HG02623 (cell line): ENCODE data around the gene GPC4.
"Not testable (repeated sequence)": the region's sequence is repeated elsewhere in the genome, so short reads cannot be mapped to it uniquely, and the experiment has no call there.

Source experiments
- ATAC-seq: cut with Tn5 transposase; IDR thresholded peaks from one replicate; pipeline ENCODE4 v1.9.1; 2021; ENCODE audit warnings: moderate library complexity; ENCODE audit not compliant: unreplicated experiment

Gene GPC4

GRCh38 chrX:133370696-133371275, 44.5 kb downstream of the GPC4 start:
- no peak for ATAC-seq

DNA sequence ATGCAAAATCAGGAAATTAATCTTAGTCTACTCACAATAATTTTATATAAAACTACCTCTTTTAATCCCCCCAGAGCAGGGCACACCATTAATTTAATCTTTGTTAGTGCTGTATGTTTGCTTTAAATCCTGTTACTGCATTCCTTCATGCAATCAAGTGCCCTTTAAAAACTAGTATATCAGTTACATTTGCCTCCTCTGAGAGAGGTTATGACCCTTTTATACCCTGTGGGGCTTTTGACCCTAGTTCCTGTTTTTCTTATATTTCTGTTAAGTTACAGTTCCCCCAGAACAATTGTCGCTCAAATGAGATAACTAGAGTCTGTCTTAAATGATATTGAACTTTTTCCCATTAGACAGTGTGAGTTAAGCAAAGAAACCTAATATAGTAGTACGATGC, 46.2 kb downstream of the GPC4 start:
- no peak for ATAC-seq

DNA sequence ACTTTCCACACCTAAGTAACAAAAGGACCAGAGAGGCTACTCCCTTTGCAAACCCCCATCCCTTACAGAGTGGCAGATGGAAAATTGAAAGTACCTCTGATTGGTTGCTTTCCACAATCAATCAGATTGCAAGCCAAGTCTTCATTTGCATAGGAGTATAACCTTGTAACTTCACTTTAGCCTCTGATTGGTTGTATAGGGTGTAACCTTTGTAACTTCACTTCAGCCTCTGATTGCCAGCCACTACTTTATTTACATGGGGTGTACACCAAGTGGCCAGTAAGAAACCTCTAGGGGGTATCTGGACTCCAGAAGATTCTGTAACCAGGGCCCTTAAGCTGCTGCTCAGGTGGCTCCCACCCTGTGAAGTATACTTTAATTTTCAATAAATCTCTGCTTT, 48.6 kb downstream of the GPC4 start:
- no peak for ATAC-seq

DNA sequence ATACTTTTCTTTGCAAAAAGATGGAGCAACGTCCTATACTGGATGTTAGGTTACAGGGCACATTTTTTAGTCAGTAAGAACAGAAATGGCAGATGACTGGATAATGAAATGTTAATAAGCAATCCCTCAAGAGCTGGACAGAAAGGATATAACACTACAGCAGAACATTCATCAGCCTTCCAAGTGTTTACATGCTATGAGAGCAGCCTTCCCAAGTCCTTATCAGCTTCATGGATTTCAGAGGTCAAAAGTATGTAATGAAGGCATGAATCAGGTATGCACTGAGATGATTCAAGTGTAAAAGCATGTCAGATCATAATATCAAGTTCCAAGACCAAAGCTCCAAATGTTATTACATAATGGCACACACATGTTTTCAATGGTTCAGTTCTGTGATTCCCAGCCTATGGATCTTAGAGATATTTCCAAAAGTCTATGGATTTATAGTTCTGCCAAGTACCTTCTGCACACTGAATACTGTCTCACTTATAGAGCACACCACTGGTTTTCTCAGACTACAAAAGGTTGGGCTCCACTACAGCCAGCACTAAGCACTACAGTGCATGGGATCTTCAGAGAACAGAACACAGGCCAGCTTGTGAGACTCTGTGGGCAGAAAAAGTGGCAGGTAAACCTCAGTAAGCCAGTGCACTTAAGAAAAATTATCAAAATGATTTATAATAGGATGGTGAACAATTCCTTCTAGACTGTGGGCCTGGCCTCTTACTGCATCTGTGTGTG, 49.2 kb downstream of the GPC4 start:
- no peak for ATAC-seq

- no peak for ATAC-seq
Observed at GRCh38 chrX:133364865-133365264, 50.4 kb downstream of the GPC4 start.

- ATAC-seq = no peak
Observed at GRCh38 chrX:133364196-133364595, 51.1 kb downstream of the GPC4 start.

GRCh38 chrX:133362538-133362937, 52.8 kb downstream of the GPC4 start:
- no peak for ATAC-seq

GRCh38 chrX:133359466-133359865, 55.8 kb downstream of the GPC4 start:
- ATAC-seq = no peak

DNA sequence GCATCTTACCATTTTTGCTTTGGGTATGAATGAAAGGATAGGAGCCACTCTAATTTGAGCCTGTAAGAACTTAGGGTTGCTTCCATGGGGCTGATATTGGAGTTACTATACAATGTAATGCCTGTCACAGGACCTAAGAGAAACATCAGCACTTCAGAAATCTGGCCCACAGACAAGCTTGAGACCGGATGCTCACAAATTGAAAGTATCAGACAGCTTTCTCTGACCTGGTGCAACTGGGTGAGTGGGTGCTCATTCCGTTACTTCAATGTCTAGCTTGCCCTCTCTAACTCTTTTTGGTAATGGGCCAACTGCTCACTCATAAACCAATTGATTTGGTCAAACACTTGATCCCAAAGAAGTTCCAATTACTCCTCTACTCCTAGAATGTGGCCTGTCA, 62.1 kb downstream of the GPC4 start:
- no peak for ATAC-seq

DNA sequence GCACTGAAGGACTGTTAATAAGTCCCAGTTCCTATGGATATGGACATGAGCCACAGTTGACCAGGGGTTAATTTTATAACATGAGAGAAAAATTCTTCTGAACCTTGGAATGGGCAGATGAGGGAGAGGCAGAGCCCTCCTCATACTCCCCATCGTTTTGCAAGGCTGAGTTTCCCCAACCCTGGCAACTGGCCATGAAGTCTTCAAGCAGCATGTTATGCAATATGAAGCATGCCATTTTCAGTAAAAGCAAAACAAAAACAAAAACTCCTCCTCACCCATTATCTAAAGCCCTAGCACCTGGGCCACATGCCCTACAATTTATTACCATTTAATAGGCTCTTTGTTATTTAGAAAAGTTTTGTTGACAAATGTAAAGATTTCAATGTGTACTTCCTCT, 64.5 kb downstream of the GPC4 start:
- ATAC-seq = no peak

DNA sequence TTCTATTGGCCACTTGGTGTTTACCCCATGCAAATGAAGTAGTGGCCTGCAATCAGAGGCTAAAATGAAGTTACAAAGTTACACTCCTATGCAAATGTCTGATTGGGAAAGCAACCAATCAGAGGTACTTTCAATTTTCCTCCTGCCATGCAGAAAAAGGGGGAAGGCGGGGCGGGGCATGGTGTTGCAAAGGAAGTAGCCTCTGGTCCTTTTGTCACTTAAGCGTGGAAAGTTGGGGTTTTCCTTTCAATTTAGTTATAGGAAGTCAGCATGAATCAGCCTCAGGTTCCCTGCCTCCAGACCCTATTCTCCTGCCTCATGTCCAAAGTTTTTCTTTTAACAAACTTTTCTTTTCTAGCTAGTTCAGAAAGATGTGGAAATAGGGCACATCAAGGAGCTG, 69.3 kb downstream of the GPC4 start:
- ATAC-seq = no peak

- ATAC-seq = no peak
Observed at GRCh38 chrX:133339566-133339965, 75.7 kb downstream of the GPC4 start.

- no peak for ATAC-seq
Observed at GRCh38 chrX:133337250-133337649, 78.0 kb downstream of the GPC4 start.

- no peak for ATAC-seq
Observed at GRCh38 chrX:133335027-133335426, 80.3 kb downstream of the GPC4 start.

DNA sequence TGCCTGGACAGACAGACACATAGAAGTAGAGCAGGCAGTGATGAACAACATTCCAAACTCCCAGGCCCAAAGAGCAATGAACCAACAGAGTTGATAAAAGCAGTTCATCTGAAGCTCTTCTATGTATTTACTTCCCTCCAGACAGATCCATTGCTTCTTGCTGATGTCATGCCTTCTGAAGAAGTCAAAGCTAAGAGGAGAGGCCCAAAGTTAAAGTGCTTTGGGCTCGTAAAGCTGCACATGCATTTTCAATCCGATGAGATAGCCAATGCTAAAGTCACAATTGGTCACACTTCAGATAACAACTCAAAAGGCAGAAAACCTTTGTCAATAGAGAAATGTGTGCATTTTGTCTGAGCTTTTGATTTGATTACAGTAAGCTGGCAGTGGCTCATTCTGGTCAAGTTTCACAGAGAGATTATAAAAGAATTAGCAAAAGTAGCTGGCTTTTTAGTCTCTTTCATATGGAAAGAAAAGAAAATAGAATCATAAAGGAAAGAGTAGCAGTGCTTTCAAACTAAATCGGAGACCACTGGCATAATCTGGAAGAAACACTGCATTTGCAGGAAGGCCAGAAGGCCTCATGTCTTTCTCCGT, 82.0 kb downstream of the GPC4 start:
- ATAC-seq = no peak

DNA sequence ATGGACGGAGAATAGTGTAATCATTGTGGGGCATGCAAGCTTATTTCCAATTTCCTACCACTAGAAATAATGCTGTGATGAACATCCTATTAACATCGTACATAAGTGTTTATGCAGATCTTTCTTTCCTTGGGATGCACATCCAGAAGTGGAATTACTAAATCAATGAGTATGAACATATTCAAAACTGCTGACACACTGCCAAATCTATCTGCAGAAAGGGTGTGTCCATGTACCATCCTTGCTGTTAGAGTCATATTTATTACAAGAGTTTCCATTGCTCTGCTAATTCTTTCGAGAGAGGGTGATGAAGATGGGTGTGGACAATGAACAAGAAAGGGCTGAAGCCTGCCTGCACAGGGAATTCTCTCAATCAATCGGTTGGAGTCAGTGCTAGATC, 82.6 kb downstream of the GPC4 start:
- ATAC-seq = no peak

DNA sequence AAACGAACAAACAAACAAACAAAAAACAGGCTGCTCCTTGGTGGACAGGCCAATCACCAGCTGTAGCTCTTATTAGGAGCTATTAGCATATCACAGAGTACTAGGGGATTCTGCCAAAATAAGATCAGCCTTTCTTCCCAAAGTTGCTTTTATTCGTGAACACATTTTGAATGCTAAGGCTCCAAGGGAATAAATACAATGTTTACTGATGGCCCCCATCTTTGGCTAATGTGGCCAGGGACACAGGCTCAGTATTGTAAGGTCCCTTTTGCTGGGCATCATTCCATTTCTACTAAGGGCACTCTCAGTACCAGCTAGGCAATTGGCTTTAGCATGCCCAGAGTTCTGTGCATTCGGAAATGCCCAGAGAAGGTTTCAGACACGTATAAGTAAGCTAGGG, 84.3 kb downstream of the GPC4 start:
- no peak for ATAC-seq

DNA sequence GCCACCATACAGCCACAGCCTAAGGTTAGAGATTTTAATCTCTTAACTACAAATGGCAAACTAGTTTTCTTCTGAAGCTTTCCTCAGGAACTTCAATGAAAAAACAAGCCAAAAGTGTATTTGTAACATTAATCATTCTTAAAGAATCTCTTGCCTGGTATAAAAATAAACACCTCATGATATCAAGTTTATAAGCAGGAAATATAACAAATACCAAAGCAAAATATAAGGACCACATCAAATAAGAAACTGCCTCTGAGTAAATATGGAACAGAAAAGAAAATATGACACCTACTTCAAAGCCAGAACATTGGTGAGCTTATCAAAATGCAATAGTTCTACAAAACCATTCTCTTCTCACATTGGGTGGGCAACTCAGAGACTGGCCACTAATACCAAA, 89.9 kb downstream of the GPC4 start:
- ATAC-seq = no peak

- no peak for ATAC-seq
Observed at GRCh38 chrX:133323431-133323830, 91.9 kb downstream of the GPC4 start.

DNA sequence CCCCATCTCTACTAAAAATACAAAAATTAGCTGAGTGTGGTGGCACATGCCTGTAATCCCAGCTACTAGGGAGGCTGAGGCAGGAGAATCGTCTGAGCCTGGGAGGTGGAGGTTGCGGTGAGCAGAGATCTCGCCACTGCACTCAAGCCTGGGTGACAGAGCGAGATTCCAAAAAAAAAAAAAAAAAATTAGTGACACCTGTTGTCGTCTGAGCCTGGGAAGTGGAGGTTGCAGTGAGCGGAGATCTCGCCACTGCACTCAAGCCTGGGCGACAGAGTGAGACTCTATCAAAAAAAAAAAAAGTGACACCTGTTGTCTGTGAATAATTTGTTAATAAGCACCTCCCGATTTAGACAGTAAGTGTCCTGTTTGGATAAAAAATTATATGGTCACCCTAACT, 93.0 kb downstream of the GPC4 start:
- ATAC-seq = not testable (repeated sequence)

GRCh38 chrX:133321451-133321850, 93.8 kb downstream of the GPC4 start:
- ATAC-seq = no peak

DNA sequence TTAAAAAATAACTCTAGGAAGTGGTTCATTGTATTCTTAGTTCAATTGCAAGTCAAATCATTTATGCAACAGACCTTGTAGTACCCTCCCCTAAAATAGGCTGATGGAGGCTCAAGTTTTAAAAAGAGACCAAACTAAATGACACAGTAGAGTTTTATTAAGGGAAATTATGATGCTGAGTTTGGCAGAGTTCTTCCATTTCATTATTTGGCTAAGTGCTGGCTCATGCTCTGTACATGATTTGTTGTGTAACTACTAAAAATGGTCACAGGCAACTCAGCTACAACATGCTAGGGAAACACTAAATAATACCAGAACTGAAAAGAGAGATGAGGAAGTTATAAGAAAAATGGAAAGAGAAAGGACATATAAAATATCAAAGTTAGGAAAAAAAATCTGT, 101.0 kb downstream of the GPC4 start:
- ATAC-seq = no peak

DNA sequence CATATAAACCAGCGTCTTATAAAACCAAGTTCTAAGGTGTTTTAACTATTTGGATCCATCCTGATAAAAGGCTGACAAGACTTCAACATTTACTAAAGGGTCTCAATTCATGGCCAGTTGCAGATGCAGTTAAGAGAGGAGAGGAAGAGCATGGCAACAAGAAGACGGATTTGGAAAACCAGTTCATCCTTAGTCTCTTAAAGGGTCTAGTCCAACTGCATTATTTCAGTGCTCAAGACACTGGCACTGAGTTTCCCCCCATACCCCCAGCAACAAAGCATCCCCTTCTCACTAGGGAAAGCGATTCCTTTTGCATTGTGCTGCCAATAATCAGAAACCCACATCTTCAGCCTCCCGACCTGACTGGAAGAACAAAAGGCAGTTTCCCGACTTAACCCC, 106.8 kb downstream of the GPC4 start:
- no peak for ATAC-seq
